IPS-20b (cell line): ENCODE measurements around the gene LTBP2.

Experiments used
- H3K27ac ChIP-seq: one replicate; pipeline ENCODE4 v1.5.1; 2013; ENCODE audit warnings: low read length
- H3K27me3 ChIP-seq: 2 replicates; pipeline ENCODE4 v1.6.1; 2013; ENCODE audit warnings: mild to moderate bottlenecking, low read length, inconsistent platforms; ENCODE audit not compliant: insufficient read depth
- H3K36me3 ChIP-seq: 2 replicates; pipeline ENCODE4 v1.6.1; 2013; ENCODE audit warnings: low read depth, mild to moderate bottlenecking, inconsistent platforms, low read length, moderate library complexity; ENCODE audit not compliant: insufficient read depth
- H3K4me1 ChIP-seq: 2 replicates; pipeline ENCODE4 v1.6.1; 2013; ENCODE audit warnings: mild to moderate bottlenecking, control low read depth, inconsistent platforms, low read length, moderate library complexity; ENCODE audit not compliant: insufficient read depth
- H3K4me3 ChIP-seq: 2 replicates; pipeline ENCODE4 v1.5.1; 2013; ENCODE audit warnings: mild to moderate bottlenecking, low read length, inconsistent platforms
- H3K9ac ChIP-seq: 2 replicates; pipeline ENCODE4 v1.6.1; 2013; ENCODE audit warnings: low read depth, mild to moderate bottlenecking, inconsistent platforms, low read length, moderate library complexity
- H3K9me3 ChIP-seq: 2 replicates; pipeline ENCODE4 v1.6.1; 2013; ENCODE audit warnings: mild to moderate bottlenecking, low read depth, low read length, inconsistent platforms; ENCODE audit not compliant: insufficient read depth

Gene LTBP2

GRCh38 chr14:74618078-74618952 lies 6.3 kb upstream of the LTBP2 start:
- H3K4me1 ChIP-seq = peaks cover 16% of the 10 kb centered on the region
- no peak overlapping the region for H3K9ac ChIP-seq
- H3K4me3 ChIP-seq = no peak overlapping the region
- no peak overlapping the region for H3K27ac ChIP-seq
- no peaks in the 10 kb centered on the region for H3K36me3 ChIP-seq
- no peaks in the 10 kb centered on the region; the same call in 1 of the 2 replicates for H3K27me3 ChIP-seq
- H3K9me3 ChIP-seq = no peaks in the 10 kb centered on the region

DNA sequence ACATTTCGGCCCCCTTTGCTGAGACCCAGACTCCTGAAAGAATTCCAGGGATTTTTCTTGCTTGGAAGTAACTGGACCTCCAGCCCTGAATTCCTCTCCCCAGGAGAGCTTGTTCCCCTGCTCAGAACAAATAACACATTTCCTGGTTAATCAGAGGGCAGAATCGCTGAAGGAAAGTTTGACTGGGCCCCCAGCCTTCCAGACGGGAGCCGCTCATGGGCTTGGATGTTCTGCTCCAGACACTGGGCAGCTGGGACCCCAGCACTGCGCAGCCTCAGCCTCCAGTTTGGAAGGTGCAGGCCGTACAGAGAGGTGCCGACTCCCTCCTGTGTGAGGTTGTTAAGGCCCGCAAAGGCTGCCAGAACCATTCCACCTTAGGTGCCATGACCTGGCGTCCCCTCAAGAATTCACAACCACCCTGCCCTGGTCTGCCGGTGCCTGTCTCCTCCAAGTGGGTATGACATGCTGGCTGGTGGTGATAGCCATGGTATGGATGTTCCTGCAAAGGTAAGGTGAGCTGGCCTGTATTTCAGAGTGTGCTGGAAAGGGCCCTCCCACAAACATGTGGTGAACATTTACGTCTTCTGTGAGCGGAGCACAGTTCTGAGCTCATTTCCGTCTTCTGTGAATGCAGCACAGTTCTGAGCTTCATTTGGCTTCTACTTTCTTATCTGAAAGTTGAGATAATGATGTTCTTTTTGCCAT lies 5.1 kb upstream of the LTBP2 start:
- H3K27me3 ChIP-seq = peaks cover 3% of the 10 kb centered on the region

DNA sequence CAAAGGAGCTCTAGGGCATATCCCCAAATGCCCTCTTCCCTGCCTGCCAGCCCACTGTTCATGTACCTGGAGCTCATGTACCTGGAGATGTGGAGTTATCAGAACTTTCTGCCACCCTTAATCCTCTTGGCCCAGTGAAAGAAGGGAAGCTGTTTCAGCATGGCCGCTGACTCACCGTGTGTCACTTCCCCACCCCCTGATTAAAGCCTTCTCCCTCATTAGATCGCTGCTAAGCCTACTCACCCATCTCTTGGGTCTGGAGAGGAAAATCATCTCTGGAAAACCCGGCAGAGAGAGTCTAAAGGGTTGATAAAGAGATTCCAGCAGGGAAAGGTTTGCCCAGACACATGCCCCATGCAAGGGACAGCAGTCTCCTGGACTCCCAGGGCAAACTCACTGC lies 4.5 kb upstream of the LTBP2 start:
- Histone ChIP-seq H3K9ac (no peak overlapping the region), H3K27ac (no peak overlapping the region), H3K36me3 (no peaks in the 10 kb centered on the region), H3K4me3 (no peak overlapping the region), H3K9me3 (no peaks in the 10 kb centered on the region), H3K4me1 (peaks cover 16% of the 10 kb centered on the region), H3K27me3 (peaks cover 9% of the 10 kb centered on the region)

More for the DNA sequence above, 5.1 kb upstream of the LTBP2 start:
- Histone ChIP-seq H3K4me1 (peaks cover 16% of the 10 kb centered on the region), H3K36me3 (no peaks in the 10 kb centered on the region), H3K9me3 (no peaks in the 10 kb centered on the region), H3K27ac (no peak overlapping the region), H3K9ac (no peak overlapping the region), H3K4me3 (no peak overlapping the region)

- H3K9me3 ChIP-seq = no peaks in the 10 kb centered on the region
- H3K4me1 ChIP-seq = peaks cover 16% of the 10 kb centered on the region
- H3K4me3 ChIP-seq = no peak overlapping the region
- no peak overlapping the region for H3K9ac ChIP-seq
- peaks cover 17% of the 10 kb centered on the region for H3K27me3 ChIP-seq
- H3K27ac ChIP-seq = no peak overlapping the region
- no peaks in the 10 kb centered on the region for H3K36me3 ChIP-seq
Measured at GRCh38 chr14:74615735-74616134, 3.7 kb upstream of the LTBP2 start.

- Histone ChIP-seq H3K4me1 (peaks cover 16% of the 10 kb centered on the region), H3K9me3 (no peaks in the 10 kb centered on the region), H3K9ac (no peak overlapping the region), H3K27ac (no peak overlapping the region), H3K27me3 (peaks cover 27% of the 10 kb centered on the region), H3K4me3 (no peak overlapping the region), H3K36me3 (no peaks in the 10 kb centered on the region)
Measured at GRCh38 chr14:74614508-74615495, 2.8 kb upstream of the LTBP2 start.

DNA sequence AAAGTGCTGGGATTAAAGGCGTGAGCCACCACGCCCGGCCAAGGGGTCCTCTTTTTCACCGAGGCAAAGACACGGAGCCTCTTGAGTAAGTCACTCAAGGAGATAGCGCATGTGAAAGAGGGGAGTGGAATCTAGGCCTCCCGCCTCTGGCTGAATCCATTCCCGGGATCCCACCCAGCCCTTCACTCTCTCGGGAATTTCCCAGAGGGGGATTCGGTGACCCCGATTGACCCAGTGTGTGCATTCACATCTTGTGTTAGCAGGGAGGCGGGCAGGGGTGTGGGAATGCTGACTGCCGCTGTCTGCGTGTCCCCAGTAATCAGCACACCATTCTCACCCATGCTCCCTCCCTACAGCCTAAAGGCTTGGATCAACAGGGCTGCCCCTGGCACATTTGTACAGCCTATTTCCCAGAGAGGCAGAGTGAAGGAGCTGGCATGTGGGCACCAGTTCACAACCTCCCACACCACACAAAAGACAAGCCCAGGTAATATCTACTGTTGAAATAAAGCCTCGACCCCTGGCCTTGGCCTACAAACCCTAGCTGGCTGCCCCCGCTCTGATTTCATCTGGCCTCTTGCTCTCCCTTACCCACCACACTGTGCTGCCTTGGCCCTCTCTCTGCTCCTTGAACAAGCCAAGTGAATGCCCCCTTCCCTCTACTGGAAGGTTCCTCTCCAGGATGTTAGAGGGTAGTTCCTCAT lies 1.3 kb upstream of the LTBP2 start:
- Histone ChIP-seq H3K4me1 (peaks cover 9% of the 10 kb centered on the region), H3K9ac (no peak overlapping the region), H3K36me3 (no peaks in the 10 kb centered on the region), H3K9me3 (no peaks in the 10 kb centered on the region), H3K27me3 (peaks cover 37% of the 10 kb centered on the region), H3K4me3 (no peak overlapping the region), H3K27ac (no peak overlapping the region)

DNA sequence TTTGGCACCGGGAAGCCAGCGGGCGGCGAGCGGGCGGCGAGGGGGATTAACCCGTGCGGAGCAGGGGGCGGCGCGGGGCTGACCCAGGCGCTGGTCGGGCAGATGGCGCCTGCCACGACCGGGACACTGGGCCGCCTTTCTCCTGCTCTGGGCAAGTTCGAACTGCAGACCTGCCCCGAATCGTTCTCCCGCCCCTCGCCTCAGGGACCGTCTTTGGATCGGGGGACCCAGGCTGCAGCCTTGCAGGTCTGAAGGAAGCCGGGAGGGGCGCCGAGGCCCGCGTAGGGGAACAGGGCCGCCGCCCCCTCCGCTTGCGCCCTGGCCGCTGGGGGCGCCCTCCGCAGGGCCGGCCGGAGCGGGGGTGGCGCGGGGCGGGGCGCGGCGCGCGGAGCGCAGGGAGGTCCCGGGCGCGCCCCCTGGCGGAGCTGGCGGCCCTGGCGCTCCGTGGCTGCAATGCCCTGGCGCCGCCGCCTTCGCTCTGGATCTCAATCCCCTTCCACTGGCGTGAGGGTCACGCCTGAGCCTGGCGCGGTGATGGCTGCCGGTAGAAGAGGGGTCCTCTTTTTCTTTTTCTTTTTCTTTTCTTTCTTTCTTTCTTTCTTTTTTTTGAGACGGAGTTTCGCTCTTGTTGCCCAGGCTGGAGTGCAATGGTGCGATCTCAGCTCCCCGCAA lies 449 bp upstream of the LTBP2 start:
- Histone ChIP-seq H3K9me3 (no peaks in the 10 kb centered on the region), H3K27me3 (peaks cover 37% of the 10 kb centered on the region), H3K4me3 (peak overlapping the region; percentile 61), H3K9ac (no peak overlapping the region; the same call in 1 of the 2 replicates), H3K36me3 (no peaks in the 10 kb centered on the region), H3K4me1 (peaks cover 9% of the 10 kb centered on the region), H3K27ac (no peak overlapping the region)

DNA sequence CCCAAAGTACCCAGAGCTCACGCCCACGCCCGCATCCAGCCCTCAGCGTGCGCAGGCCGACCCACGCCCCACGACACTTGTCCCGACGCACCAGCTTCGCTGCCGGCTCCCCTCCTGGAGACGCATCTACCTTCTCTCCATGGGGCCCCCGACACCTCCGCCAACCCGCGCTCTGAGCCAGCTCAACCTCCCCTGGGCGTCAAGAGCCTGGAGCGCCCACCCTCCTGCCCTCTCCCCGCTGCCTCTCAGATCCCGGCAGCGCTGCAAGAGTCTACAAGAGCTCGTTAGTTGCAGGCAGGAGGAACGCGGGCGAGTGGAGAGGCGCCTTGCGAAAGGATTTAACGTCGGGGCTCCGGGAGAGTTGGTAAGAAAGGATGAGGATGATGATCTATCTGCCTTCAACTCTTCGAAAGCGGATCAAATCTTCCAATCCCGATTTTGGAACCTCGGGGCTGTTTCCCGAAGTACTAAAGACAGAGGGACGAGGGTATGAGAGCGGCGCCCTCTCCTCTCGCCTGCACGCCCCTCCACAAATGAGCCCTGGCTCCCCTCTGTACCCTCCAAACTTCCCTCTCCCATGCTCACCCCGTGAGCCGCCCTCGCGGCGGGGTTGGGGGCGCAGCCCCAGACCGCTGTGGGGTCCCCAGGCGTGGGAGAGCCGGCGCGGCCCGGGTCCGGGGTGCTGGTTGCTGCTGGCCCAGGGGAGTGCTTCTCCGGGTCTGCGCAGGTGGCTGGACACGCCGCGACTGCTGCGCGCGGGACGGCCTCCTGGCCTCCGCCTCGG lies 979 bp downstream of the LTBP2 start:
- peak overlapping the region; percentile 61 for H3K4me3 ChIP-seq
- H3K9ac ChIP-seq = no peak overlapping the region

DNA sequence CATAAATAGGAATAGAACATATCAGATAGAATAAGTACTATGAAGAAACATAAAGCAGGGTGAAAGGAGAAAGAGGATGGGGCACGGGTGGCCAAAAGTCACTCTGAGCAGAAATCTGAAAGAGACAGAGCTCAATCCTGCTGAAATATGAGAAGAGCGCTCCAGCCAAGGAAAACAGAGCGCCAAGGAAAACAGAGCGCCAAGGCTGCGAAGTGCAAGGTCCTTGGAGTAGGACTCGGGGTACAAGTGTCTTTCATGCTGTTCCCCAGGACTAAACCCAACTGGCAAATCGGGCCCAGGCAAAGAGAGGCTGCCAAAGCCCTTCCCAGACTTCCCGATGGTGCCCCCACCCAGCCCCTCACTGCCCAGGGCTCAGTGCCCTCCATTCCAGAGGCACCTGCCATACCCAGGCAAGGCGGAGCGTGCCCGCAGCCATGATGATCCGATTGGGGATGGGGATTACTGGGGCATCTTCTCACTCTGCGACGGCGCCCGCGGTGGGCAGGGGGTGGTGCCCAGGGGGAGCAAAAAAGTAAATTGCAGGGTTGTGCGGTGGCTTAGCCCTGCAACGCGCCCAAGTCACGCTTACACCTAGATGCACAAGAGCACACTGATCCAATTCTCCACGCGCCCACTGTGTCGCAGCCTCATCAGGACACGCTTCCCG lies 1.7 kb downstream of the LTBP2 start:
- no peaks in the 10 kb centered on the region for H3K4me1 ChIP-seq
- H3K9ac ChIP-seq = no peak overlapping the region
- peaks cover 37% of the 10 kb centered on the region for H3K27me3 ChIP-seq
- H3K36me3 ChIP-seq = no peaks in the 10 kb centered on the region
- no peaks in the 10 kb centered on the region for H3K9me3 ChIP-seq
- no peak overlapping the region for H3K4me3 ChIP-seq
- H3K27ac ChIP-seq = no peak overlapping the region

More for the DNA sequence above, 979 bp downstream of the LTBP2 start:
- Histone ChIP-seq H3K27ac (no peak overlapping the region), H3K27me3 (peaks cover 37% of the 10 kb centered on the region), H3K9me3 (no peaks in the 10 kb centered on the region), H3K4me1 (no peaks in the 10 kb centered on the region), H3K36me3 (no peaks in the 10 kb centered on the region)

DNA sequence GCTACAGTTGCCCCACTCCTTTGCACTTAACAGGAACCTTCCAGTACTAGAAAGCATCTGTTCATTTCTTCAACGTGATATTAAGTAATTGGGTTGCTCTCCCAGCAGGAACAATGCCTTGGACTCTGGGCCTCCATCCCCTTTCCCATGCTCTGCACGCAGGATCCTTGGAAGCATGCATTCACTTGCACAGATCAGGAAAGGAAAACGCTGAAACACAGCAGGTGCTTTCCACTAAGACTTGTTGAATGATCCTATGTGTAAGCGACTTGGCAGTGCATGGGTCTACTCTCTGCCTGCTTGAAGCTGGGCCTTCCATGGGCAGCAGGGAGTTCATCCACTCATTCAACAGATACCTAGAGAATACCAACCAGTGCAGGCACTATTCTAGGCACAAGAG lies 2.3 kb downstream of the LTBP2 start:
- H3K27ac ChIP-seq = no peak overlapping the region

More for the DNA sequence above, 2.3 kb downstream of the LTBP2 start:
- H3K4me3 ChIP-seq = no peak overlapping the region
- no peaks in the 10 kb centered on the region for H3K36me3 ChIP-seq
- no peaks in the 10 kb centered on the region for H3K9me3 ChIP-seq
- H3K4me1 ChIP-seq = no peaks in the 10 kb centered on the region
- no peak overlapping the region for H3K9ac ChIP-seq
- H3K27me3 ChIP-seq = peaks cover 37% of the 10 kb centered on the region
